ENCODE results near the gene UTP4. TPM values are rescaled to one million over a fixed set of nuclear protein-coding genes. Genes with fewer than 3 reads are reported as not detected.

UTP4 gene
- total RNA-seq, 6 donors from 2014 or later: 10.9 to 38.8 (median 28.4) TPM

GRCh38 chr16:69087161-69087581 lies 45.3 kb upstream of the UTP4 start:
- ATAC-seq (ENCODE audit: low FRiP score in 2 of 2) (peak; percentile 32 to 55), DNase-seq (peak in 1 of 2 donors; percentile 69)
- 39 to 45% methylated on average over 3 of the region's 3 CpGs for WGBS, 2 donors
- Histone ChIP-seq H3K36me3 (peaks cover 0 to 12% (median 2%) of the 10 kb centered on the region in 4 donors), H3K4me1 (peaks cover 8 to 27% (median 16%) of the 10 kb centered on the region in 4 donors), H3K27ac (peak overlapping the region in 3 of 4 donors; percentile 65 to 86 (median 69)), H3K27me3 (no peaks in the 10 kb centered on the region), H3K9me3 (no peaks in the 10 kb centered on the region), H3K4me3 (peak overlapping the region in 3 of 4 donors; percentile 8 to 33 (median 28))
- TF ChIP-seq EP300 (IDR thresholded peaks at IDR 0.05) (peak in 1 of 4 donors; percentile 63), CTCF (IDR thresholded peaks at IDR 0.05) (no peak)

GRCh38 chr16:69088684-69089083 lies 43.8 kb upstream of the UTP4 start:
- ATAC-seq (ENCODE audit: low FRiP score in 2 of 2) (no peak), DNase-seq (no peak)
- Histone ChIP-seq H3K27me3 (no peaks in the 10 kb centered on the region), H3K9me3 (no peaks in the 10 kb centered on the region), H3K36me3 (peaks cover 0 to 9% (median 0%) of the 10 kb centered on the region in 4 donors), H3K4me3 (no peak overlapping the region), H3K27ac (peak overlapping the region in 3 of 4 donors; percentile 35 to 65 (median 54)), H3K4me1 (peaks cover 8 to 27% (median 16%) of the 10 kb centered on the region in 4 donors)
- WGBS, 2 donors: 61 to 66% methylated on average over 4 of the region's 4 CpGs
- no peak for TF ChIP-seq POLR2A (IDR thresholded peaks at IDR 0.05)
- no peak for TF ChIP-seq EP300 (IDR thresholded peaks at IDR 0.05)
- TF ChIP-seq CTCF (IDR thresholded peaks at IDR 0.05): no peak
- TF ChIP-seq POLR2AphosphoS5 (IDR thresholded peaks at IDR 0.05): no peak

- DNase-seq (peak in 1 of 2 donors; percentile 69), ATAC-seq (ENCODE audit: low FRiP score in 2 of 2) (peak; percentile 25 to 66)
- no peaks in the 10 kb centered on the region for H3K9me3 ChIP-seq
- H3K27ac ChIP-seq: peak overlapping the region in 3 of 4 donors; percentile 35 to 65 (median 54)
- peaks cover 0 to 6% (median 0%) of the 10 kb centered on the region in 4 donors for H3K36me3 ChIP-seq
- no peak overlapping the region for H3K4me3 ChIP-seq
- 27 to 41% methylated on average over 10 to 16 of the region's 16 CpGs for WGBS, 2 donors
- TF ChIP-seq CTCF (IDR thresholded peaks at IDR 0.05): peak in 1 of 6 experiments; percentile 4
- TF ChIP-seq POLR2A (IDR thresholded peaks at IDR 0.05): no peak
- H3K27me3 ChIP-seq: no peaks in the 10 kb centered on the region
- H3K4me1 ChIP-seq: peaks cover 8 to 31% (median 16%) of the 10 kb centered on the region in 4 donors
These were observed 43.1 kb upstream of the UTP4 start for GRCh38 chr16:69089091-69089910.

- Histone ChIP-seq H3K9me3 (no peaks in the 10 kb centered on the region), H3K4me3 (no peak overlapping the region), H3K27me3 (no peaks in the 10 kb centered on the region), H3K36me3 (no peaks in the 10 kb centered on the region), H3K27ac (peak overlapping the region in 2 of 4 donors; percentile 53 to 64), H3K4me1 (peaks cover 8 to 26% (median 17%) of the 10 kb centered on the region in 4 donors)
- DNase-seq (peak in 1 of 2 donors; percentile 70), ATAC-seq (ENCODE audit: low FRiP score in 2 of 2) (peak in 1 of 2 donors; percentile 6)
- TF ChIP-seq POLR2A (IDR thresholded peaks at IDR 0.05) (no peak), CTCF (IDR thresholded peaks at IDR 0.05) (no peak), EP300 (IDR thresholded peaks at IDR 0.05) (no peak), POLR2AphosphoS5 (IDR thresholded peaks at IDR 0.05) (no peak)
- 55 to 67% methylated on average over 3 of the region's 3 CpGs for WGBS, 2 donors
These were observed 38.5 kb upstream of the UTP4 start for GRCh38 chr16:69093974-69094373.
